Liver (tissue), 9 donors: ENCODE measurements around the gene TEKT2. TPM values are rescaled to one million over a fixed set of nuclear protein-coding genes. Genes with fewer than 3 reads are reported as not detected.

Experiments
- DNase-seq: peaks from one replicate; pipeline ENCODE4 v3.0.0-alpha.2; 2017; ENCODE audit warnings: low spot score
- H3K27ac ChIP-seq, 2 donors: one replicate each; pipeline ENCODE4 v1.7.0; 2013; ENCODE audit warnings: inconsistent platforms in 2 of 2, low read length in 2 of 2, control low read depth in 1 of 2, low read depth in 1 of 2, mild to moderate bottlenecking in 1 of 2
- H3K27me3 ChIP-seq, 4 donors: one replicate each; pipeline versions ENCODE4 v1.6.1 to v1.7.0; 2013; ENCODE audit warnings: low read length in 3 of 4, inconsistent platforms in 1 of 4, mild to moderate bottlenecking in 1 of 4, moderate library complexity in 1 of 4; ENCODE audit not compliant: control insufficient read depth in 4 of 4, insufficient read depth in 4 of 4
- H3K36me3 ChIP-seq, 4 donors: one replicate each; pipeline versions ENCODE4 v1.6.1 to v1.7.0; 2013; ENCODE audit warnings: low read length in 3 of 4, mild to moderate bottlenecking in 3 of 4, low read depth in 1 of 4, moderate library complexity in 1 of 4; ENCODE audit not compliant: control insufficient read depth in 4 of 4, insufficient read depth in 3 of 4
- H3K4me1 ChIP-seq, 4 donors: one replicate each; pipeline versions ENCODE4 v1.6.1 to v1.7.0; 2013; ENCODE audit warnings: low read length in 3 of 4, mild to moderate bottlenecking in 3 of 4, moderate library complexity in 1 of 4; ENCODE audit not compliant: control insufficient read depth in 4 of 4, insufficient read depth in 4 of 4
- H3K4me3 ChIP-seq, 3 donors: one replicate each; pipeline versions ENCODE4 v1.6.1 to v1.7.0; 2013; ENCODE audit warnings: low read length in 3 of 3, control low read depth in 1 of 3, low read depth in 1 of 3, mild to moderate bottlenecking in 1 of 3
- H3K9ac ChIP-seq, 2 donors: one replicate each; pipeline ENCODE4 v1.7.0; 2013; ENCODE audit warnings: low read length in 2 of 2, mild to moderate bottlenecking in 2 of 2, moderate library complexity in 2 of 2, control low read depth in 1 of 2, low read depth in 1 of 2
- H3K9me3 ChIP-seq, 4 donors: one replicate each; pipeline versions ENCODE4 v1.6.1 to v1.7.0; 2013; ENCODE audit warnings: low read length in 3 of 4; ENCODE audit not compliant: control insufficient read depth in 4 of 4
- ATF3 ChIP-seq: IDR thresholded peaks from 2 replicates; pipeline ENCODE4 v1.6.1; 2016; ENCODE audit warnings: antibody characterized with exemption
- EGR1 ChIP-seq, 2 donors: IDR thresholded peaks; 2 replicates each; pipeline ENCODE4 v1.6.1; 2016 to 2018; ENCODE audit warnings: antibody characterized with exemption in 2 of 2, low read depth in 2 of 2
- FOXA1 ChIP-seq: IDR thresholded peaks from 2 replicates; pipeline ENCODE4 v1.6.1; 2016; ENCODE audit warnings: antibody characterized with exemption
- FOXA2 ChIP-seq: IDR thresholded peaks from 2 replicates; pipeline ENCODE4 v1.6.1; 2016; ENCODE audit warnings: antibody characterized with exemption
- GABPA ChIP-seq, 2 donors: IDR thresholded peaks in 1 of 2; conservative IDR thresholded peaks in 1 of 2; 2 replicates each; pipeline ENCODE4 v1.6.1; 2016; ENCODE audit warnings: antibody characterized with exemption in 2 of 2, mild to moderate bottlenecking in 1 of 2, moderate library complexity in 1 of 2
- HNF4A ChIP-seq, 2 donors: conservative IDR thresholded peaks; 2 replicates each; pipeline ENCODE4 v1.6.1; 2016; ENCODE audit warnings: antibody characterized with exemption in 2 of 2, mild to moderate bottlenecking in 2 of 2
- JUND ChIP-seq, 2 donors: IDR thresholded peaks; 2 replicates each; pipeline ENCODE4 v1.6.1; 2016; ENCODE audit warnings: antibody characterized with exemption in 2 of 2
- NR2F2 ChIP-seq: IDR thresholded peaks from 2 replicates; pipeline ENCODE4 v1.6.1; 2016; ENCODE audit warnings: antibody characterized with exemption
- RAD21 ChIP-seq, 2 donors: IDR thresholded peaks; 2 replicates each; pipeline ENCODE4 v1.6.1; 2016; ENCODE audit warnings: antibody characterized with exemption in 2 of 2, mild to moderate bottlenecking in 2 of 2
- RXRA ChIP-seq, 2 donors: IDR thresholded peaks; 2 replicates each; pipeline ENCODE4 v1.6.1; 2017 to 2018; ENCODE audit warnings: antibody characterized with exemption in 2 of 2, mild to moderate bottlenecking in 1 of 2
- SP1 ChIP-seq: IDR thresholded peaks from 2 replicates; pipeline ENCODE4 v1.6.1; 2018; ENCODE audit warnings: antibody characterized with exemption, mild to moderate bottlenecking
- TAF1 ChIP-seq: conservative IDR thresholded peaks from 2 replicates; pipeline ENCODE4 v1.6.1; 2016; ENCODE audit warnings: antibody characterized with exemption, mild to moderate bottlenecking
- YY1 ChIP-seq: IDR thresholded peaks from 2 replicates; pipeline ENCODE4 v1.6.1; 2016; ENCODE audit warnings: antibody characterized with exemption, mild to moderate bottlenecking
- ZBTB33 ChIP-seq: IDR thresholded peaks from 2 replicates; pipeline ENCODE4 v1.6.1; 2016; ENCODE audit warnings: antibody characterized with exemption
- WGBS: extraction: QIAGEN DNeasy Blood & Tissue Kit; methylation state at CpG from one replicate; pipeline ENCODE4 v1.1.7; 2013; 5-methylcytosine and 5-hydroxymethylcytosine counted together
- polyA plus RNA-seq, 2 donors: library from polyadenylated mRNA; stranded (reverse) in 1 of 2; unstranded in 1 of 2; fragments of 200-250 nt in 1 of 2; fragments of >200 nt in 1 of 2; fragmentation: Nextera tagmentation in 1 of 2; extraction: Ambion mirVana in 1 of 2; gene quantifications; one replicate each; pipeline versions ENCODE4 v1.2.1 to v1.2.3, GENCODE V29; 2013 to 2015
- total RNA-seq, 2 donors: library from RNA; depleted of rRNA; stranded (reverse); fragments of >200 nt; gene quantifications; one replicate each; pipeline ENCODE4 v1.2.3, GENCODE V29; 2014
- TF ChIP-seq, protein P1 (sequence below): IDR thresholded peaks from 2 replicates; pipeline ENCODE4 v1.6.1; 2016; ENCODE audit warnings: antibody characterized with exemption, mild to moderate bottlenecking
- TF ChIP-seq, protein P2 (sequence below): fragments of 150-350 bp; IDR thresholded peaks from 2 replicates; pipeline ENCODE4 v1.5.1; 2017; ENCODE audit warnings: improper control_type of control experiment, low read depth, low read length; ENCODE audit not compliant: missing input control
- donor health status: healthy.
- donor health status: healthy.
- donor health status: healthy.
- donor health status: healthy.
- donor health status: healthy.

Gene TEKT2
- total and polyA plus RNA-seq, 4 donors: 0.14 to 0.17 TPM; not detected in 2

DNA sequence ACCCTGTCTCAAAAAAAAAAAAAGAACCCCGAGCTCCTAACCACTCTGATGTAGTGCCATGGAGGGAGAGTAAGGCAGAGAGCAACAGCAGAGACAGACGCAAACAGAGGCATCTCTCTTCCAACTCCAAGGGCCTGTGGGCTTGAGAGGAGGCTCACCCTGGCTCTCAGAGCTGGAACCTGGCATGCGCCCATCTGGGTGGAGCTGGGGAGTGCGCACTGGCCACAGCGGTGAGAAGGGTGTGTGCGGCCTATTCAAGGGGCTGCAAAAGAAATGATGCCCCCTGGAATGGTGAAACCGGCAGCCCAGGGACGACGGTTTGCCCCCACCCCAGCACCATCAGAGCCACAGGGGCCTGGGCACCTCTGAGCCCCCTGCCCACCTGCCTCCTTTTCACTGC lies 23.5 kb downstream of the TEKT2 start (continued):
- TF ChIP-seq RAD21 (IDR thresholded peaks at IDR 0.05): no peak

- 89% methylated on average over 14 of the region's 14 CpGs for WGBS
- no peak overlapping the region for H3K27ac ChIP-seq
- no peak for TF ChIP-seq RAD21 (IDR thresholded peaks at IDR 0.05)
- no peak for TF ChIP-seq YY1
- no peak for TF ChIP-seq TAF1
- TF ChIP-seq JUND (IDR thresholded peaks at IDR 0.05): no peak
- no peak for TF ChIP-seq GABPA (IDR thresholded peaks at IDR 0.05 in 1 of 2, conservative IDR thresholded peaks at IDR 0.05 in 1 of 2)
- no peak for TF ChIP-seq FOXA2
- no peak for TF ChIP-seq FOXA1
- no peak for TF ChIP-seq RXRA (IDR thresholded peaks at IDR 0.05)
- TF ChIP-seq NR2F2: no peak
- no peak for TF ChIP-seq EGR1 (IDR thresholded peaks at IDR 0.05; ENCODE audit: low read depth in 2 of 2)
- TF ChIP-seq, protein P1, sequence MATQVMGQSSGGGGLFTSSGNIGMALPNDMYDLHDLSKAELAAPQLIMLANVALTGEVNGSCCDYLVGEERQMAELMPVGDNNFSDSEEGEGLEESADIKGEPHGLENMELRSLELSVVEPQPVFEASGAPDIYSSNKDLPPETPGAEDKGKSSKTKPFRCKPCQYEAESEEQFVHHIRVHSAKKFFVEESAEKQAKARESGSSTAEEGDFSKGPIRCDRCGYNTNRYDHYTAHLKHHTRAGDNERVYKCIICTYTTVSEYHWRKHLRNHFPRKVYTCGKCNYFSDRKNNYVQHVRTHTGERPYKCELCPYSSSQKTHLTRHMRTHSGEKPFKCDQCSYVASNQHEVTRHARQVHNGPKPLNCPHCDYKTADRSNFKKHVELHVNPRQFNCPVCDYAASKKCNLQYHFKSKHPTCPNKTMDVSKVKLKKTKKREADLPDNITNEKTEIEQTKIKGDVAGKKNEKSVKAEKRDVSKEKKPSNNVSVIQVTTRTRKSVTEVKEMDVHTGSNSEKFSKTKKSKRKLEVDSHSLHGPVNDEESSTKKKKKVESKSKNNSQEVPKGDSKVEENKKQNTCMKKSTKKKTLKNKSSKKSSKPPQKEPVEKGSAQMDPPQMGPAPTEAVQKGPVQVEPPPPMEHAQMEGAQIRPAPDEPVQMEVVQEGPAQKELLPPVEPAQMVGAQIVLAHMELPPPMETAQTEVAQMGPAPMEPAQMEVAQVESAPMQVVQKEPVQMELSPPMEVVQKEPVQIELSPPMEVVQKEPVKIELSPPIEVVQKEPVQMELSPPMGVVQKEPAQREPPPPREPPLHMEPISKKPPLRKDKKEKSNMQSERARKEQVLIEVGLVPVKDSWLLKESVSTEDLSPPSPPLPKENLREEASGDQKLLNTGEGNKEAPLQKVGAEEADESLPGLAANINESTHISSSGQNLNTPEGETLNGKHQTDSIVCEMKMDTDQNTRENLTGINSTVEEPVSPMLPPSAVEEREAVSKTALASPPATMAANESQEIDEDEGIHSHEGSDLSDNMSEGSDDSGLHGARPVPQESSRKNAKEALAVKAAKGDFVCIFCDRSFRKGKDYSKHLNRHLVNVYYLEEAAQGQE: no peak
- no peak for TF ChIP-seq HNF4A (conservative IDR thresholded peaks at IDR 0.05)
- TF ChIP-seq, protein P2, sequence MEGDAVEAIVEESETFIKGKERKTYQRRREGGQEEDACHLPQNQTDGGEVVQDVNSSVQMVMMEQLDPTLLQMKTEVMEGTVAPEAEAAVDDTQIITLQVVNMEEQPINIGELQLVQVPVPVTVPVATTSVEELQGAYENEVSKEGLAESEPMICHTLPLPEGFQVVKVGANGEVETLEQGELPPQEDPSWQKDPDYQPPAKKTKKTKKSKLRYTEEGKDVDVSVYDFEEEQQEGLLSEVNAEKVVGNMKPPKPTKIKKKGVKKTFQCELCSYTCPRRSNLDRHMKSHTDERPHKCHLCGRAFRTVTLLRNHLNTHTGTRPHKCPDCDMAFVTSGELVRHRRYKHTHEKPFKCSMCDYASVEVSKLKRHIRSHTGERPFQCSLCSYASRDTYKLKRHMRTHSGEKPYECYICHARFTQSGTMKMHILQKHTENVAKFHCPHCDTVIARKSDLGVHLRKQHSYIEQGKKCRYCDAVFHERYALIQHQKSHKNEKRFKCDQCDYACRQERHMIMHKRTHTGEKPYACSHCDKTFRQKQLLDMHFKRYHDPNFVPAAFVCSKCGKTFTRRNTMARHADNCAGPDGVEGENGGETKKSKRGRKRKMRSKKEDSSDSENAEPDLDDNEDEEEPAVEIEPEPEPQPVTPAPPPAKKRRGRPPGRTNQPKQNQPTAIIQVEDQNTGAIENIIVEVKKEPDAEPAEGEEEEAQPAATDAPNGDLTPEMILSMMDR: no peak
- no peak for TF ChIP-seq ZBTB33
- no peak for TF ChIP-seq ATF3
- TF ChIP-seq SP1: no peak
- H3K4me3 ChIP-seq: no peak overlapping the region
- no peaks in the 10 kb centered on the region for H3K9me3 ChIP-seq
- no peaks in the 10 kb centered on the region for H3K27me3 ChIP-seq
- no peaks in the 10 kb centered on the region for H3K4me1 ChIP-seq
- H3K9ac ChIP-seq: no peak overlapping the region
- no peak for DNase-seq
- no peaks in the 10 kb centered on the region for H3K36me3 ChIP-seq
Observed at GRCh38 chr1:36108314-36108713, 24.4 kb downstream of the TEKT2 start.
